ENCODE data around the gene PDIK1L. TPM values are rescaled to one million over a fixed set of nuclear protein-coding genes. Genes with fewer than 3 reads are reported as not detected.

The PDIK1L gene
- total RNA-seq, 2 donors from 2014 or later: 8.8 to 9.0 TPM

- peaks cover 6 to 7% of the 10 kb centered on the region in 2 donors for H3K4me1 Mint-ChIP-seq (ENCODE audit: low read depth in 2 of 2)
- H3K36me3 Mint-ChIP-seq: no peaks in the 10 kb centered on the region
- DNase-seq (ENCODE audit: low spot score): no peak
- peaks cover 24 to 29% of the 10 kb centered on the region in 2 donors for H3K27me3 Mint-ChIP-seq
- no peaks in the 10 kb centered on the region for H3K9me3 Mint-ChIP-seq
- H3K27ac Mint-ChIP-seq: no peak overlapping the region
- no peak for ATAC-seq
- no peak overlapping the region for H3K4me3 Mint-ChIP-seq
Observed at GRCh38 chr1:26159743-26160039, 48.1 kb downstream of the PDIK1L start.

- Mint-ChIP-seq H3K36me3 (no peaks in the 10 kb centered on the region), H3K4me3 (no peak overlapping the region), H3K9me3 (no peaks in the 10 kb centered on the region), H3K27me3 (peaks cover 14 to 31% of the 10 kb centered on the region in 2 donors), H3K4me1 (ENCODE audit: low read depth in 2 of 2) (peaks cover 13 to 15% of the 10 kb centered on the region in 2 donors), H3K27ac (no peak overlapping the region)
- no peak for DNase-seq (ENCODE audit: low spot score)
- ATAC-seq: no peak
Observed at GRCh38 chr1:26160527-26161414, 49.1 kb downstream of the PDIK1L start.

- DNase-seq (ENCODE audit: low spot score): peak; percentile 68
- Mint-ChIP-seq H3K36me3 (no peaks in the 10 kb centered on the region), H3K4me1 (ENCODE audit: low read depth in 2 of 2) (peaks cover 13 to 20% of the 10 kb centered on the region in 2 donors), H3K27me3 (peaks cover 14 to 28% of the 10 kb centered on the region in 2 donors), H3K9me3 (no peaks in the 10 kb centered on the region), H3K4me3 (no peak overlapping the region), H3K27ac (no peak overlapping the region)
- ATAC-seq: peak; percentile 60 to 68
Observed at GRCh38 chr1:26161415-26162219, 50.0 kb downstream of the PDIK1L start.

- DNase-seq (ENCODE audit: low spot score): no peak
- H3K4me3 Mint-ChIP-seq: no peak overlapping the region
- no peak overlapping the region for H3K27ac Mint-ChIP-seq
- no peak for ATAC-seq
- peaks cover 13 to 24% of the 10 kb centered on the region in 2 donors for H3K4me1 Mint-ChIP-seq (ENCODE audit: low read depth in 2 of 2)
- no peaks in the 10 kb centered on the region for H3K9me3 Mint-ChIP-seq
- peaks cover 14 to 30% of the 10 kb centered on the region in 2 donors for H3K27me3 Mint-ChIP-seq
- no peaks in the 10 kb centered on the region for H3K36me3 Mint-ChIP-seq
Observed at GRCh38 chr1:26162220-26162709, 50.6 kb downstream of the PDIK1L start.

GRCh38 chr1:26163684-26164035 is 52.0 kb downstream of the PDIK1L start:
- H3K4me1 Mint-ChIP-seq (ENCODE audit: low read depth in 2 of 2): peaks cover 13 to 24% of the 10 kb centered on the region in 2 donors
- no peaks in the 10 kb centered on the region for H3K9me3 Mint-ChIP-seq
- H3K4me3 Mint-ChIP-seq: no peak overlapping the region
- DNase-seq (ENCODE audit: low spot score): no peak
- H3K27ac Mint-ChIP-seq: no peak overlapping the region
- ATAC-seq: no peak
- no peaks in the 10 kb centered on the region for H3K36me3 Mint-ChIP-seq
- peaks cover 14 to 30% of the 10 kb centered on the region in 2 donors for H3K27me3 Mint-ChIP-seq

- H3K27me3 Mint-ChIP-seq: peaks cover 14 to 26% of the 10 kb centered on the region in 2 donors
- peaks cover 13 to 24% of the 10 kb centered on the region in 2 donors for H3K4me1 Mint-ChIP-seq (ENCODE audit: low read depth in 2 of 2)
- H3K36me3 Mint-ChIP-seq: no peaks in the 10 kb centered on the region
- ATAC-seq (peak; percentile 74 to 79), DNase-seq (ENCODE audit: low spot score) (peak; percentile 64)
- H3K27ac Mint-ChIP-seq: no peak overlapping the region
- H3K4me3 Mint-ChIP-seq: peak overlapping the region; percentile 26
- H3K9me3 Mint-ChIP-seq: no peaks in the 10 kb centered on the region
Observed at GRCh38 chr1:26164036-26164860, 52.6 kb downstream of the PDIK1L start.

- Mint-ChIP-seq H3K27me3 (peaks cover 6 to 23% of the 10 kb centered on the region in 2 donors), H3K4me1 (ENCODE audit: low read depth in 2 of 2) (peaks cover 13 to 25% of the 10 kb centered on the region in 2 donors), H3K27ac (no peak overlapping the region), H3K9me3 (no peaks in the 10 kb centered on the region), H3K4me3 (peak overlapping the region; percentile 26), H3K36me3 (no peaks in the 10 kb centered on the region)
- no peak for ATAC-seq
- no peak for DNase-seq (ENCODE audit: low spot score)
Observed at GRCh38 chr1:26164861-26165842, 53.5 kb downstream of the PDIK1L start.

GRCh38 chr1:26166719-26167281 is 55.2 kb downstream of the PDIK1L start:
- no peak for DNase-seq (ENCODE audit: low spot score)
- no peaks in the 10 kb centered on the region for H3K9me3 Mint-ChIP-seq
- H3K36me3 Mint-ChIP-seq: no peaks in the 10 kb centered on the region
- H3K27ac Mint-ChIP-seq: peak overlapping the region in 1 of 2 donors; percentile 6
- ATAC-seq: no peak
- H3K4me1 Mint-ChIP-seq (ENCODE audit: low read depth in 2 of 2): peaks cover 13 to 32% of the 10 kb centered on the region in 2 donors
- H3K27me3 Mint-ChIP-seq: peaks cover 6 to 23% of the 10 kb centered on the region in 2 donors
- no peak overlapping the region for H3K4me3 Mint-ChIP-seq

- Mint-ChIP-seq H3K27me3 (peaks cover 2 to 18% of the 10 kb centered on the region in 2 donors), H3K4me3 (peak within 1 kb of the TSS; percentile 90), H3K9me3 (no peaks in the 10 kb centered on the region), H3K27ac (peak within 1 kb of the TSS; percentile 55 to 77), H3K36me3 (no peaks in the 10 kb centered on the region), H3K4me1 (ENCODE audit: low read depth in 2 of 2) (peaks cover 9 to 30% of the 10 kb centered on the region in 2 donors)
- ATAC-seq (no peak), DNase-seq (ENCODE audit: low spot score) (no peak)
Observed at GRCh38 chr1:26168410-26169197, 57.0 kb downstream of the PDIK1L start, which contains the start of gene C1orf232. C1orf232 (minus strand) TSS chr1:26168963; CDS start chr1:26168499, 464 bp downstream.

- no peaks in the 10 kb centered on the region for H3K9me3 Mint-ChIP-seq
- peak overlapping the region; percentile 90 for H3K4me3 Mint-ChIP-seq
- ATAC-seq (no peak), DNase-seq (ENCODE audit: low spot score) (no peak)
- H3K36me3 Mint-ChIP-seq: no peaks in the 10 kb centered on the region
- H3K27me3 Mint-ChIP-seq: peaks cover 0 to 16% of the 10 kb centered on the region in 2 donors
- peak overlapping the region in 1 of 2 donors; percentile 55 for H3K27ac Mint-ChIP-seq
- peaks cover 9 to 30% of the 10 kb centered on the region in 2 donors for H3K4me1 Mint-ChIP-seq (ENCODE audit: low read depth in 2 of 2)
Observed at GRCh38 chr1:26169198-26169554, 57.6 kb downstream of the PDIK1L start.

- H3K4me1 Mint-ChIP-seq (ENCODE audit: low read depth in 2 of 2): peaks cover 5 to 25% of the 10 kb centered on the region in 2 donors
- peak within 1 kb of the TSS; percentile 90 for H3K4me3 Mint-ChIP-seq
- H3K9me3 Mint-ChIP-seq: no peaks in the 10 kb centered on the region
- peak within 1 kb of the TSS; percentile 55 to 77 for H3K27ac Mint-ChIP-seq
- H3K36me3 Mint-ChIP-seq: no peaks in the 10 kb centered on the region
- DNase-seq (ENCODE audit: low spot score) (peak; percentile 92), ATAC-seq (peak; percentile 98 to 99)
- peaks cover 0 to 12% of the 10 kb centered on the region in 2 donors for H3K27me3 Mint-ChIP-seq
Observed at GRCh38 chr1:26169669-26170471, 58.2 kb downstream of the PDIK1L start, which contains the start of gene ZNF593. ZNF593 (plus strand) TSS chr1:26169908; CDS start chr1:26169984, 76 bp downstream.
